H1 (cell line): ENCODE measurements around the gene CKS1B. TPM values are rescaled to one million over a fixed set of nuclear protein-coding genes. Genes with fewer than 3 reads are reported as not detected.

ENCODE experiments used
- CTCF ChIA-PET: fragments of 300-600 bp; sonication (Branson Sonifier 250); formaldehyde crosslinking; loops from one replicate; lab custom pipeline; 2021; ENCODE audit not compliant: partially characterized antibody; lab: Charles Lee
- POLR2A ChIA-PET: fragments of 300-600 bp; sonication (Branson Sonifier 250); formaldehyde crosslinking; loops from one replicate; lab custom pipeline; 2021; ENCODE audit warnings: inconsistent platforms; ENCODE audit not compliant: partially characterized antibody; lab: Charles Lee
- DNase-seq, 2 experiments: peaks; one replicate each; pipeline versions ENCODE4 v3.0.0 to v3.0.0-alpha.2; 2010 to 2022; ENCODE audit warnings: low spot score in 2 of 2, low read depth in 1 of 2, mixed read lengths in 1 of 2
- FAIRE-seq: peaks from 2 replicates; lab custom pipeline; 2011; peaks lifted over from hg19 to GRCh38; lab: Jason Lieb, UNC
- H2AFZ ChIP-seq: 2 replicates; pipeline ENCODE4 v1.8.1; 2012; ENCODE audit warnings: low read length, inconsistent platforms
- H2AK5ac ChIP-seq: 2 replicates; pipeline ENCODE4 v1.6.1; 2013; ENCODE audit warnings: low read depth, low read length
- H2BK120ac ChIP-seq: replicated peaks from 2 replicates; pipeline ENCODE3; 2013; ENCODE audit warnings: low read depth, low read length, inconsistent platforms
- H2BK12ac ChIP-seq: 2 replicates; pipeline ENCODE4 v1.6.1; 2013; ENCODE audit warnings: low read depth, low read length
- H2BK15ac ChIP-seq: 2 replicates; pipeline ENCODE4 v1.6.1; 2013; ENCODE audit warnings: low read length
- H2BK20ac ChIP-seq: 2 replicates; pipeline ENCODE4 v1.6.1; 2013; ENCODE audit warnings: low read length
- H2BK5ac ChIP-seq: 2 replicates; pipeline ENCODE4 v1.6.1; 2013; ENCODE audit warnings: low read depth, low read length
- H3K14ac ChIP-seq: 2 replicates; pipeline ENCODE4 v1.6.1; 2013; ENCODE audit warnings: inconsistent platforms; ENCODE audit not compliant: insufficient read length
- H3K18ac ChIP-seq: 2 replicates; pipeline ENCODE4 v1.6.1; 2013; ENCODE audit warnings: low read length; ENCODE audit errors: extremely low read depth
- H3K23ac ChIP-seq: 2 replicates; pipeline ENCODE4 v1.6.1; 2013; ENCODE audit warnings: inconsistent platforms; ENCODE audit not compliant: insufficient read length
- H3K23me2 ChIP-seq: 2 replicates; pipeline ENCODE4 v1.6.1; 2013; ENCODE audit warnings: low read depth, low read length
- H3K27ac ChIP-seq: 2 replicates; pipeline ENCODE4 v1.6.1; 2011; ENCODE audit warnings: low read depth, low read length, inconsistent platforms
- H3K27me3 ChIP-seq, 4 experiments: replicated peaks in 1 of 4; 1 replicate in 1 of 4; 2 replicates in 3 of 4; pipeline versions ENCODE4 v1.6.1 to v1.8.1; 2011 to 2013; ENCODE audit warnings: low read length in 3 of 4, mild to moderate bottlenecking in 3 of 4, inconsistent platforms in 2 of 4, mixed read lengths in 2 of 4, moderate library complexity in 1 of 4; ENCODE audit not compliant: control insufficient read depth in 3 of 4, insufficient read depth in 3 of 4; ENCODE audit errors: extremely low read depth in 1 of 4
- H3K36me3 ChIP-seq, 4 experiments: 2 replicates each; pipeline versions ENCODE4 v1.6.1 to v1.8.1; 2011 to 2013; ENCODE audit warnings: mild to moderate bottlenecking in 4 of 4, low read length in 3 of 4, moderate library complexity in 2 of 4, control low read depth in 1 of 4, inconsistent platforms in 1 of 4; ENCODE audit not compliant: insufficient read depth in 4 of 4, control insufficient read depth in 2 of 4
- H3K4ac ChIP-seq: replicated peaks from 2 replicates; pipeline ENCODE3; 2013; ENCODE audit warnings: low read length, low read depth, mixed read lengths, inconsistent platforms; ENCODE audit not compliant: insufficient read length
- H3K4me1 ChIP-seq, 4 experiments: replicated peaks in 1 of 4; 1 replicate in 1 of 4; 2 replicates in 3 of 4; pipeline versions ENCODE4 v1.6.1 to v1.8.1; 2011 to 2013; ENCODE audit warnings: low read length in 3 of 4, inconsistent platforms in 2 of 4, mixed read lengths in 1 of 4; ENCODE audit not compliant: insufficient read depth in 4 of 4, control insufficient read depth in 3 of 4
- H3K4me2 ChIP-seq, 2 experiments: 2 replicates each; pipeline versions ENCODE4 v1.6.1 to v1.8.1; 2011 to 2013; ENCODE audit warnings: low read depth in 2 of 2, low read length in 2 of 2, control low read depth in 1 of 2, inconsistent platforms in 1 of 2, mild to moderate bottlenecking in 1 of 2; ENCODE audit not compliant: insufficient read depth in 1 of 2
- H3K4me3 ChIP-seq, 4 experiments: fragments of 200-600, 300-600 bp in 1 of 4; sonication (generic), shearing (Covaris generic), sonication (Bioruptor Twin) in 1 of 4; 2 replicates each; pipeline versions ENCODE4 v1.5.1 to v1.8.1; 2011 to 2016; ENCODE audit warnings: low read length in 4 of 4, low read depth in 3 of 4, control low read depth in 2 of 4, inconsistent platforms in 2 of 4, mild to moderate bottlenecking in 2 of 4, mixed read lengths in 1 of 4, moderate library complexity in 1 of 4; ENCODE audit not compliant: insufficient read depth in 2 of 4; ENCODE audit errors: extremely low read depth in 1 of 4
- H3K56ac ChIP-seq: replicated peaks from 2 replicates; pipeline ENCODE3; 2013; ENCODE audit warnings: low read depth, mild to moderate bottlenecking, mixed read lengths, low read length, inconsistent platforms; ENCODE audit not compliant: insufficient read length
- H3K79me1 ChIP-seq: 2 replicates; pipeline ENCODE4 v1.6.1; 2013; ENCODE audit warnings: low read depth, low read length, control low read depth
- H3K79me2 ChIP-seq, 2 experiments: 2 replicates each; pipeline versions ENCODE4 v1.6.1 to v1.8.1; 2012 to 2013; ENCODE audit warnings: low read length in 2 of 2, mild to moderate bottlenecking in 2 of 2, inconsistent platforms in 1 of 2; ENCODE audit not compliant: insufficient read depth in 2 of 2, control insufficient read depth in 1 of 2
- H3K9ac ChIP-seq, 4 experiments: replicated peaks in 1 of 4; 1 replicate in 1 of 4; 2 replicates in 3 of 4; pipeline versions ENCODE4 v1.6.1 to v1.8.1; 2011 to 2013; ENCODE audit warnings: low read depth in 3 of 4, low read length in 3 of 4, control low read depth in 2 of 4, mild to moderate bottlenecking in 2 of 4, moderate library complexity in 2 of 4, inconsistent platforms in 1 of 4; ENCODE audit errors: extremely low read depth in 1 of 4
- H3K9me3 ChIP-seq, 2 experiments: 2 replicates each; pipeline versions ENCODE4 v1.6.1 to v1.8.1; 2012 to 2013; ENCODE audit warnings: mild to moderate bottlenecking in 2 of 2, moderate library complexity in 2 of 2, control low read depth in 1 of 2, inconsistent platforms in 1 of 2, low read depth in 1 of 2, low read length in 1 of 2, mixed read lengths in 1 of 2; ENCODE audit not compliant: insufficient read depth in 2 of 2
- H4K20me1 ChIP-seq, 2 experiments: replicated peaks in 1 of 2; 2 replicates each; pipeline versions ENCODE3 to v1.8.1; 2011 to 2013; ENCODE audit warnings: inconsistent platforms in 2 of 2, low read length in 2 of 2, mild to moderate bottlenecking in 1 of 2; ENCODE audit not compliant: insufficient read depth in 2 of 2, control insufficient read depth in 1 of 2
- H4K5ac ChIP-seq: 2 replicates; pipeline ENCODE4 v1.6.1; 2013; ENCODE audit warnings: low read length, low read depth, mixed read lengths, inconsistent platforms; ENCODE audit not compliant: insufficient read length
- H4K8ac ChIP-seq: 2 replicates; pipeline ENCODE4 v1.8.0; 2013; ENCODE audit warnings: mild to moderate bottlenecking, moderate library complexity, low read length, inconsistent platforms; ENCODE audit not compliant: insufficient read depth; ENCODE audit errors: extremely low read depth
- H4K91ac ChIP-seq: replicated peaks from 2 replicates; pipeline ENCODE3; 2013; ENCODE audit warnings: low read length, mixed read lengths, inconsistent platforms; ENCODE audit not compliant: insufficient read length
- GABPA ChIP-seq: IDR thresholded peaks from 2 replicates; pipeline ENCODE4 v1.6.1; 2011; ENCODE audit warnings: mild to moderate bottlenecking, low read length, moderate library complexity, borderline replicate concordance; ENCODE audit not compliant: insufficient read depth
- GTF2F1 ChIP-seq: IDR thresholded peaks from 2 replicates; pipeline ENCODE4 v1.6.1; 2012; ENCODE audit warnings: low read depth, low read length, improper control_type of control experiment, borderline replicate concordance
- POLR2A ChIP-seq, 2 experiments: IDR thresholded peaks; 1 replicate in 1 of 2; 2 replicates in 1 of 2; pipeline ENCODE4 v1.6.1; 2011; ENCODE audit warnings: low read depth in 2 of 2, low read length in 2 of 2, mild to moderate bottlenecking in 2 of 2; ENCODE audit errors: control extremely low read depth in 1 of 2
- POLR2AphosphoS5 ChIP-seq: IDR thresholded peaks from 2 replicates; pipeline ENCODE4 v1.6.1; 2011; ENCODE audit warnings: low read depth, low read length
- SIX5 ChIP-seq: IDR thresholded peaks from 2 replicates; pipeline ENCODE4 v1.6.1; 2011; ENCODE audit warnings: mild to moderate bottlenecking, low read depth, low read length
- TAF7 ChIP-seq: optimal IDR thresholded peaks from 2 replicates; pipeline ENCODE3; 2011; ENCODE audit warnings: low read depth, mild to moderate bottlenecking, inconsistent platforms, low read length, moderate library complexity, borderline replicate concordance
- WGBS, 2 experiments: shearing (Covaris generic) in 1 of 2; methylation state at CpG; one replicate each; pipeline versions ENCODE4 v1.1.6 to v1.1.7; 2013 to 2015; ENCODE audit warnings: low lambda C conversion rate in 2 of 2, mixed read lengths in 2 of 2, inconsistent platforms in 1 of 2, low coverage in 1 of 2, missing lambda C conversion rate in 1 of 2; ENCODE audit not compliant: insufficient replicate concordance in 2 of 2, insufficient coverage in 1 of 2, insufficient read length in 1 of 2; ENCODE audit errors: extremely low coverage in 1 of 2, missing lambda C conversion rate in 1 of 2; 5-methylcytosine and 5-hydroxymethylcytosine counted together
- polyA plus RNA-seq, 7 experiments: library from polyadenylated mRNA; depleted of rRNA in 3 of 7; stranded (reverse) in 5 of 7; unstranded in 2 of 7; fragments of >200 nt in 5 of 7; fragments of 200-250 nt in 2 of 7; gene quantifications; 1 replicate in 5 of 7; 2 replicates in 1 of 7; 4 replicates in 1 of 7; pipeline versions ENCODE4 v1.2.1 to v1.2.3, GENCODE V29; 2011 to 2013; ENCODE audit warnings: missing spikeins in 2 of 7, mixed read lengths in 2 of 7
- total RNA-seq: library from RNA; stranded (reverse); fragmentation: NEBNext Ultra II Directional; extraction: Animal tissue kit (Norgen Biotek cat#: 25700); gene quantifications from 2 replicates; pipeline ENCODE4 v1.2.1, GENCODE V29; 2021
- TF ChIP-seq, protein P1 (sequence below): IDR thresholded peaks from 2 replicates; pipeline ENCODE4 v1.6.1; 2011; ENCODE audit warnings: low read depth, mild to moderate bottlenecking, low read length; ENCODE audit not compliant: insufficient read depth

CKS1B gene
- total and polyA plus RNA-seq, 2 of the 8 experiments (the other 6 are each of a cell fraction or from before 2014, with no cell fraction given), result 294 to 1,025 TPM

GRCh38 chr1:155010211-155010918, 35.9 kb downstream of the CKS1B start:
- Histone ChIP-seq H3K23ac (no peak overlapping the region), H3K18ac (no peak overlapping the region), H3K9me3 (no peaks in the 10 kb centered on the region), H4K91ac (no peak overlapping the region), H3K79me1 (peaks cover 20% of the 10 kb centered on the region), H2BK12ac (0 out of 2 replicates have a peak overlapping the region, but pooled peaks have one; percentile 33), H3K4me3 (no peak overlapping the region), H3K23me2 (no peaks in the 10 kb centered on the region; the same call in 1 of the 2 replicates), H2BK15ac (no peak overlapping the region), H2BK120ac (no peak overlapping the region), H3K9ac (no peak overlapping the region), H3K79me2 (peaks cover 0 to 45% of the 10 kb centered on the region in 2 experiments; a peak in 3 of 4 replicates), H4K8ac (no peak overlapping the region), H2BK20ac (no peak overlapping the region), H3K4me2 (no peak overlapping the region), H2AFZ (no peak overlapping the region), H3K14ac (no peak overlapping the region), H3K56ac (no peak overlapping the region), H2BK5ac (no peak overlapping the region), H3K4ac (no peak overlapping the region), H3K27me3 (no peaks in the 10 kb centered on the region), H4K20me1 (peaks cover 0 to 15% of the 10 kb centered on the region in 2 experiments), H3K36me3 (peaks cover 0 to 13% (median 8%) of the 10 kb centered on the region in 4 experiments; a peak in 5 of 8 replicates), H3K27ac (0 out of 2 replicates have a peak overlapping the region, but pooled peaks have one; percentile 30), H2AK5ac (no peak overlapping the region; the same call in 1 of the 2 replicates), H4K5ac (no peak overlapping the region), H3K4me1 (peaks cover 8 to 52% (median 34%) of the 10 kb centered on the region in 4 experiments)
- TF ChIP-seq, protein P1, sequence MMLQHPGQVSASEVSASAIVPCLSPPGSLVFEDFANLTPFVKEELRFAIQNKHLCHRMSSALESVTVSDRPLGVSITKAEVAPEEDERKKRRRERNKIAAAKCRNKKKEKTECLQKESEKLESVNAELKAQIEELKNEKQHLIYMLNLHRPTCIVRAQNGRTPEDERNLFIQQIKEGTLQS, result no peak
- no peak for TF ChIP-seq SIX5
- TF ChIP-seq GABPA, result no peak
- TF ChIP-seq GTF2F1, result no peak
- TF ChIP-seq TAF7, result no peak
- TF ChIP-seq POLR2AphosphoS5, result no peak
- no peak for TF ChIP-seq POLR2A (IDR thresholded peaks at IDR 0.05; ENCODE audit: control extremely low read depth in 1 of 2, low read depth in 2 of 2, low read length in 2 of 2)
- 76% methylated on average over 7 of the region's 11 CpGs; no CpG with 5 or more reads in 1 of the 2 experiments for WGBS, 2 experiments
- ChIA-PET POLR2A (interaction anchor here (0.7 to 14.8 kb wide), 5 partner anchors 5 to 399 kb away, joined by 3 to 128 read pairs (median 29); partner anchors contain the start of genes CKS1B, FLAD1, LENEP and SHC1), CTCF (interaction anchor here (0.6 to 18.6 kb wide), 5 partner anchors 12 to 1262 kb away, joined by 3 to 354 read pairs (median 3); partner anchors contain the start of genes ADAM15, LENEP and ZBTB7B)
- no peak for FAIRE-seq
- no peak for DNase-seq
